ACC112 (cell line): Measurements from ENCODE around the gene SEC14L5.

Experiments used
- H2AFZ ChIP-seq: fragments of 200-600 bp; sonication (generic); one replicate; pipeline ENCODE4 v1.6.0; 2017; ENCODE audit warnings: antibody characterized with exemption, low read length; ENCODE audit not compliant: unreplicated experiment
- H3K27ac ChIP-seq: fragments of 200-600 bp; sonication (generic); 2 replicates; pipeline ENCODE4 v1.5.1; 2014; ENCODE audit warnings: low read depth, mild to moderate bottlenecking, antibody characterized with exemption, low read length, moderate library complexity
- H3K27me3 ChIP-seq: fragments of 200-600 bp; sonication (generic); 2 replicates; pipeline ENCODE4 v1.6.1; 2014; ENCODE audit warnings: mild to moderate bottlenecking, antibody characterized with exemption, low read length, moderate library complexity, mixed read lengths; ENCODE audit not compliant: insufficient read depth
- H3K36me3 ChIP-seq: fragments of 200-600 bp; sonication (generic); 2 replicates; pipeline ENCODE4 v1.6.1; 2016; ENCODE audit warnings: mild to moderate bottlenecking, antibody characterized with exemption, low read length, moderate library complexity, mixed read lengths; ENCODE audit not compliant: insufficient read depth
- H3K4me1 ChIP-seq: fragments of 200-600 bp; sonication (generic); one replicate; pipeline ENCODE4 v1.6.1; 2016; ENCODE audit warnings: low read length, mixed read lengths; ENCODE audit not compliant: insufficient read depth, unreplicated experiment, control insufficient read depth
- H3K4me3 ChIP-seq: fragments of 200-600 bp; sonication (generic); 2 replicates; pipeline ENCODE4 v1.5.1; 2014; ENCODE audit warnings: mild to moderate bottlenecking, low read depth, low read length
- H3K79me2 ChIP-seq: fragments of 200-600 bp; sonication (generic); one replicate; pipeline ENCODE4 v1.6.0; 2016; ENCODE audit warnings: low read length; ENCODE audit not compliant: control insufficient read depth, unreplicated experiment, insufficient read depth

The SEC14L5 gene

DNA sequence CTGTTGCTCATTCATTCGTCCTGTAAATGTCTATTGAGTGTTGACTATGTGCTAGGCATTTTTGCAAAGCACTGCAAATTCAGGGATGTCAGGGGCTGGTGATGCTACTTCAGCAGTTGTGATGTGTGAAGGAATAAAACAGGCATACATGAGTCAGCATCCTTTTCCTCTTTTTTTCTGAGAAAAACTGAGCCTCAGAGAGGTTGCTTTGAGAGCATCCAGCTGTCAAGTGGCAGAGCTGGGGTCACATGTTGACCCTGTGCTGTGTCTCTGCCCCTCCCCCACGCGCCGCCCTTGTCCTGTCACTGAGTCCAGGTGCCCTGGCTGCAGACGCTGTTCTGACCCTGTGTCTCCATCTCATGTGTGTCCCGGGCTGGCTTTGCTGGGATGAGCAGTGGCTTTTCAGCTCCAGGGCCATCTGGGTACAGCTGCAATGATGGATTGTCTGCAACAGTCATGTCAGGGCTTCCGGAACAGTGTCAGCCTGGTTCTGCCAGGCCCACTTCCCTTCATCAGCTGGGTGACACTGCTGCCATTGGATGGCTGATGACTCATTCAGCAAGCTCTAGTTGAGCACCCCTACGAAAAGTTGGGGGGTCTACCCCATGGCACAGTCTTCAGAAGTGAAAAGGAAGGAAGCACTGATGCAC, 14.9 kb downstream of the SEC14L5 start:
- Histone ChIP-seq H3K79me2 (no peaks in the 10 kb centered on the region), H3K27ac (no peak overlapping the region), H3K36me3 (no peaks in the 10 kb centered on the region), H3K4me3 (no peak overlapping the region), H3K4me1 (no peaks in the 10 kb centered on the region), H2AFZ (no peak overlapping the region), H3K27me3 (peaks cover 12% of the 10 kb centered on the region; the same call in 1 of the 2 replicates)

DNA sequence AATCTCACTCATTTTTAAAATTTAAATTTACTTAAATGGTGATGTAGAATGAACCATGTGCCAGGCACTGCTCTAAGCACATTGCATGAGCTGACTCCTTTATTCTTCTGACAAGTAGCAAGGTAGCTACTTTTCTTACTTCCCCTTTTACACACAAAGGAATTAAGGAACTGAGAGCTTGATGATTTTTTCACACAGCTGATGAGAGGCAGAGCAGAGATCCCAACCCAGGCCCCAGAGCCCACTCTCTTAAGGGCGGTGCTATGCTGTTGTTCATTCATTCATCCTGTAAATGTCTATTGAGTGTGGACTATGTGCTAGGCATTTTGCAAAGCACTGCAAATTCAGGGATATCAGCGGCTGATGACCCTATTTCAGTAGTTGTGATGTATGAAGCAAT, 17.9 kb downstream of the SEC14L5 start:
- Histone ChIP-seq H3K36me3 (no peaks in the 10 kb centered on the region), H3K27ac (no peak overlapping the region), H2AFZ (no peak overlapping the region), H3K4me1 (no peaks in the 10 kb centered on the region), H3K27me3 (peaks cover 16% of the 10 kb centered on the region; the same call in 1 of the 2 replicates), H3K4me3 (no peak overlapping the region), H3K79me2 (no peaks in the 10 kb centered on the region)

DNA sequence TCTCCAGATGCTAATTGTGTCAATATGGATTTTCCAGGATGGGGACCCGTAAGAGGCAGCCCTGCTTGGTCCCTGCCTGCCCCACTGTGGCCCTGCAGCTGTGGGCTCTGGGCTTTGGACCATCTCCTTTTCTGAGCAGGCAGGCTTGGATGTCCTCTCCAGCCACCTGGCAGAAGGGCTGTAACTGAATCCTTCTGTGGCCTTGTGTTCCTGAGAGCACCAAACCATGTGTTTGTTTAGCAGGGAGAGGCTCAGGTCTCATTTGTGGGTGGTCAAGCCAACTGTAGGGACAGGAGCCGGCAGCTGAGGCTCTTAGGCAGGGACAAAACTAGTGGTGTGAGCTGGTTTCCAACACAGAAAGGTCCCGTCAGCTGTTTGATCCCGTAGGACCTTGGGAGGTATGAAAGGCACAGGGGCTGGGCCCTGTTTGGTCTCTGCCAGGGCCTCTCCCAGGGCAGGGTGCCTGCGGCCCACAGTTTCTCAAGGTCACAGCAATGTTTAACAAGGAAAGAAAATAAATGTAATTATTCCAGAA, 18.5 kb downstream of the SEC14L5 start:
- H3K79me2 ChIP-seq, result no peaks in the 10 kb centered on the region
- no peak overlapping the region for H3K27ac ChIP-seq
- no peaks in the 10 kb centered on the region for H3K4me1 ChIP-seq
- no peak overlapping the region for H2AFZ ChIP-seq
- H3K4me3 ChIP-seq, result no peak overlapping the region
- peaks cover 11% of the 10 kb centered on the region; the same call in 1 of the 2 replicates for H3K27me3 ChIP-seq
- H3K36me3 ChIP-seq, result no peaks in the 10 kb centered on the region

DNA sequence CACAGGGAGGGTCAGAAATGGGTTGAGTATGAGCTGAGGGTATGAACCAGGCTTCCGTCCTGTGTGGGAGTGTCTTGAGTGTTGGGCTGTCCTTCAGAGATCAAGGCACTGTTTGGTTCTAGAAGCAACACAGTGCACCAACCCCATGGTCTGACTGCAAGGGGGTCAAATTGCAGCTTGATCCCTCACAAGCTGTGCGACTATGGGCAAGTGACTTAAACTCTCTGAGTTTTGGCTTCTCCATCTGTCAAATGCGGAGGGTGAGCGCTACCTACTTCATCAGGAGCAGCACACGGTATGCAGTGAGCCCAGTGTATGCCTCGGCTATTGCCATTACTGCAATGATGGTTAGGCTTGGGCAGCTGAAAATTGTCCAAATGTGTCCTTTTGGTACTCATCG, 21.0 kb downstream of the SEC14L5 start:
- H3K27ac ChIP-seq, result no peak overlapping the region

DNA sequence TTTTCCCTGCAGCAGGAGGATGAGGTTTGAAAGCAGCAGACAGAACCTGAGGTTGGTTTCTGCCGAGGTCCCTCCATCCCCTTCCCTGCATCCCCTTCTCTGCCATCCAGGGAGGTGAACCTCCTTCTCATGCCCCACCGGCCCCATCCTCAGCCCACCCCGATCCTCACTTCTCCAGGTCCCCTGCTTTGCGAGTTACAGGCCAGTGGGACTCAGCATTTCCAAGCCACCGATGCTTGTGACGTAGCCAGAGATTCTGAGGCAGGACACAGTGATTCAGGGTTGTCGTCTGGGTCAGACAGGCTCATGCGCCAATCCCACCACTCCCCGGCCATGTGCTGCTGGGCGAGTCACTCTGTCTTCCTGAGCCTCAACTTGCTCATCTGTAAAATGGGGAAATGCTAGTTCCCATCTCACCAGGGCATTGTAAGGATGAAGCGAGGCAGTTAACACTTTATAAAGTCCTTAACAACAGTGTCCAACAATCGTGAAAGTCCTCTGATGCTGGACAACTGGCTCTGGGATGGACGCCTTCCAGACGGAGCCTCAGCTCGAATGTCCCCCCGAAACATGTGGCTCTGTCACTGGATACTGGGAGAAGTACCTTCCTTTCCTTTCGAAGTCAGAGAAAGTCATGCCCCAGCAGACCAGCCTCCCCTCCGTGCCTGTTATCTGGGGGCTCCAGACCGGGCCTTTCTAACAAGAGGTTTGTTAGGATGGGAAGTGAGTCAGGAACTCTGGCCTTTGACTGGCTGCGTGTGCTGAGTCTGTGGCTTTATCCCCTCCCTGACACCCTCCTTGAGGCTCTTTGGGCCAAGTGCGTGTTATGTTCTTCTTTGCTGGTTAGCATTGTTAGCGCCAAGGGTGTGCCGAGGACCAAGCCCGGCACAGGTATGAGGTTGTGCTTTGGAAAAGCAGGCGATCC, 21.9 kb downstream of the SEC14L5 start:
- H3K4me3 ChIP-seq, result no peak overlapping the region
- H3K27ac ChIP-seq, result no peak overlapping the region
- no peaks in the 10 kb centered on the region for H3K36me3 ChIP-seq
- no peaks in the 10 kb centered on the region for H3K79me2 ChIP-seq
- no peaks in the 10 kb centered on the region for H3K4me1 ChIP-seq
- no peak overlapping the region for H2AFZ ChIP-seq
- peaks cover 13% of the 10 kb centered on the region for H3K27me3 ChIP-seq

More for the DNA sequence above, 21.0 kb downstream of the SEC14L5 start:
- no peak overlapping the region for H2AFZ ChIP-seq
- H3K27me3 ChIP-seq, result peaks cover 7% of the 10 kb centered on the region; the same call in 1 of the 2 replicates
- no peaks in the 10 kb centered on the region for H3K79me2 ChIP-seq
- H3K36me3 ChIP-seq, result no peaks in the 10 kb centered on the region
- no peak overlapping the region for H3K4me3 ChIP-seq
- H3K4me1 ChIP-seq, result no peaks in the 10 kb centered on the region

DNA sequence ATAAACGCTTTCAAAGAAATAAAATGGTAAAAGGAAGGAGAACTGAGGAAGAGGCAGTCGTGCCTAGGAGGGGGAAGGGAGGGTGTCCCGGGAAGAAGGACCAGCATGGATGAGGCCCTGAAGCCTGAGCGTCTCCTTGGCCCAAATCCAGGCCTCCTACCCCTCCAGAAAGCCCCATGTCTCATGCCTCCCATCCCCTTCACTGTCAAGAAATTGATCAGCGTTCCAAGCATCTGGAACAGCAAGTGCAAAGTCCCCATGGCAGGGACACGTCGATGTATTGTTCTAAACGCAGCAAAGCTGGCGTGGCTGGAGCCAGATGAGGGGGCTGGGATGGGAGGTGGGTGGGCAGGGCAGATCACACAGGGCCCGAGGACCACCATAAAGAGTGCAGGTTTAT, 22.6 kb downstream of the SEC14L5 start:
- Histone ChIP-seq H3K27ac (no peak overlapping the region), H3K27me3 (peaks cover 13% of the 10 kb centered on the region), H3K36me3 (no peaks in the 10 kb centered on the region), H3K4me1 (no peaks in the 10 kb centered on the region), H3K79me2 (no peaks in the 10 kb centered on the region), H2AFZ (no peak overlapping the region), H3K4me3 (no peak overlapping the region)

DNA sequence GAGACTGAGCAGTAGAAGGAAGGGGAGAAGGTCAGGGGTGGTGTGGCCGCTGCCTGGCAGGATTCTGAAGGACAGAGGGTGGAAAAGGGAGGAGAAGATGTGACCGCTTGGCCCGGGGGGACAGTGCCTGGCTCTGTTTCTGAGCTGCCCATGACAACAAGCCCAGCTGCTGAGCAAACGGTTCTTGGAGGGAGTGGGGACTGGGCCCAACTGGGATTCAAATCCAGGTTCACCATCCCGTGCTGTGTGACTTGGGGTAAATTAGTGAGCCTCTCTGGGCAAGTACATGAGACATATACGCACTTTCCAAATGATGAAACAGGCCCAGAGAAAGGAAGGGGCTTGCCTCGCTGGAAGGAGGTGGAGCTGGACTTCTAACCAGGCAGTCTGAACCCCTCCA, 23.3 kb downstream of the SEC14L5 start:
- H3K79me2 ChIP-seq, result no peaks in the 10 kb centered on the region

DNA sequence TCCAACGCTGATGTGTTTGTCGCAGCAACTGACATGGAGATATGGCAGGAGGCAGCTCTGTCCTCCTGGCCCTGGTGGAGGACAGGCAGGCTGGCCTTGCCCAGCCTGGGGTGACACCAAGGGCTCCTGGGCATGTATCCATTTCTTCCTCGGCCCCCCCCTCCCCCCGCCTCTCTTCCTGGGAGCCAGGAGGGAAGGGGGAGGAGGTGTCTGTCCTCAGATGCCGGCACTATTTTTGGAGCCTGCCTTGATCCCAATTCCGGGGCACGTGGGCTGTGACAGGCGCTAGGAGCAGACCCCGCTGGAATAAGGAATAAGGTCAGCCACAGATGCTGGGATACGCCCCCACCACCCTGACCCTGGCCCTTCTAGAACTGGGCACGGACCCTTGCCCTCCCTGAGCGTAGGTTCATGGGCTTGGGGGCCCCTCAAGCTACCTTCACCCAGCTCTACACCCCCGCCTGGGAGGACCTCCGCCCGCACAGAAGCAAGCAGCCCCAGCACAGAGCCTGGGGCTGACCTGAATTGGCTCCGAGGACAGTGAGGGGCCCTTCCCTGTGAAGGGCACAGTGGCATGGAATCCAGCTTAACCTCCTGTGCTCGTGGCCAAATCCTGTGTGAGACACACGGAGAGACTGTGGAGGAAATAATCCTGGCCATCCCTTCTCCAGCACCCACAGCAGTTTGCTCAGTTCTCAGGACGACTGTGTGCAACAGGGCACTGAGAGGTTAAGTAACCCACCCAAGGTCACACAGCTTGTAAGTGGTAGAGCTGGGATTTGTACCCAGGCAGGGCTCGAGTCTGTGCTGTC, 24.1 kb downstream of the SEC14L5 start:
- Histone ChIP-seq H3K27ac (no peak overlapping the region), H3K4me3 (no peak overlapping the region), H3K27me3 (peaks cover 29% of the 10 kb centered on the region), H3K36me3 (no peaks in the 10 kb centered on the region), H3K4me1 (no peaks in the 10 kb centered on the region), H3K79me2 (no peaks in the 10 kb centered on the region), H2AFZ (no peak overlapping the region)

More for the DNA sequence above, 23.3 kb downstream of the SEC14L5 start:
- Histone ChIP-seq H3K27ac (no peak overlapping the region), H3K27me3 (peaks cover 21% of the 10 kb centered on the region), H3K4me3 (no peak overlapping the region), H2AFZ (no peak overlapping the region), H3K4me1 (no peaks in the 10 kb centered on the region), H3K36me3 (no peaks in the 10 kb centered on the region)

DNA sequence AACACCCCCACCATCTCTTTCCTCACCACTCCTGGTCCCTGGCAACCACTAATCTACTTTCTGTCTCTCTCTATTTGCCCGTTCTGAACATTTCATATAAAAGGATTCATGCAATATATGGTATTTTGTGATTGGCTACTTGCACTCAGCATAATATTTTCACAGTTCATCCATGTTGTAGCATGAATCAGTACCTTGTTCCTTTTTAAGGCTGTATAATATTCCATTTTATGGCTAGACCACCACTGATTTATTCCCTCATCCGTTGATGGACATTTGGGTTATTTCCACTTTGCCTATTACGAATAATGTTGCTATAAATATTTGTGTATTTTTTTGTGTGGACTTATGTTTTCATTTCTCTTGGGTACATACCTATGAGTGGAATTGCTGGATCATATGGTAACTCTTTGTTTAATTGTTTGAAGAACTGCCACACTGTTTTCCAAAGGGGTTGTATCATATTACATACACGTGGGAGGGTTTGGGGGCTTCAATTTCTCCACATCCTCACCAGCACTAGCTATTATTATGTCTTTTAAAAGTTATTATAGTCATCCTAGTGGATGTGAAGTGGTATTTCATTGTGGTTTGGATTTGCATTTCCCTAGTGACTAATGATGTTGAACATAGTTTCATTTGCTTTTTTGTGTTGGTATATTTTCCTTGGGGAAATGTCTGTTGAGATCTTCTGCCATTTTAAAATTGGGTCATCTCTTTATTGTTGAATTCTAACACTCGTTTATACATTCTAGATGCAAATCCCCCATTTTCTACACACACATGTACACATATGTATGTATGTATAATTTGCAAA, 26.3 kb downstream of the SEC14L5 start:
- H2AFZ ChIP-seq, result no peak overlapping the region
- H3K27me3 ChIP-seq, result peaks cover 50% of the 10 kb centered on the region
- H3K4me1 ChIP-seq, result no peaks in the 10 kb centered on the region
- H3K36me3 ChIP-seq, result no peaks in the 10 kb centered on the region
- no peaks in the 10 kb centered on the region for H3K79me2 ChIP-seq
- no peak overlapping the region for H3K4me3 ChIP-seq
- H3K27ac ChIP-seq, result no peak overlapping the region

DNA sequence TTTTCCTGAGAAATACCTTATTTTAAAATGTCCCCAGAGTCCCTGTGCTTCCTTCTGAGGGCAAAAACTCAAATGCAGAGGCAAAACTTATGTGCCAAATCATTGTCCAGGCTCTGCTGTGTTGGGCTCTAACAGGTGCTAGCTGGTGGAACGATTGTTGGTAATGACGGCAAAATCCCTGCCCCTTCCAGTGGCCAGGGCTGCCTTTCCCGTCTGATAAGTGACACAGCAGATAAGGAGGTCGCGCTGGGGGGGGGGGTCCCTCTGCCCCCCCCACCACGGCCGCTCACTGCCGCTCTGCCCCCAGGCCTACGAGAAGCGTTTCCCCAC, 29.1 kb downstream of the SEC14L5 start:
- H2AFZ ChIP-seq, result no peak overlapping the region
- H3K27me3 ChIP-seq, result peaks cover 60% of the 10 kb centered on the region
- H3K79me2 ChIP-seq, result no peaks in the 10 kb centered on the region
- H3K27ac ChIP-seq, result no peak overlapping the region
- no peaks in the 10 kb centered on the region for H3K4me1 ChIP-seq
- no peaks in the 10 kb centered on the region for H3K36me3 ChIP-seq
- H3K4me3 ChIP-seq, result no peak overlapping the region
